Measurements from ENCODE around the gene AZU1.

GRCh38 chr19:866769-867300, 39.2 kb downstream of the AZU1 start:
- TF ChIP-seq, protein P1, sequence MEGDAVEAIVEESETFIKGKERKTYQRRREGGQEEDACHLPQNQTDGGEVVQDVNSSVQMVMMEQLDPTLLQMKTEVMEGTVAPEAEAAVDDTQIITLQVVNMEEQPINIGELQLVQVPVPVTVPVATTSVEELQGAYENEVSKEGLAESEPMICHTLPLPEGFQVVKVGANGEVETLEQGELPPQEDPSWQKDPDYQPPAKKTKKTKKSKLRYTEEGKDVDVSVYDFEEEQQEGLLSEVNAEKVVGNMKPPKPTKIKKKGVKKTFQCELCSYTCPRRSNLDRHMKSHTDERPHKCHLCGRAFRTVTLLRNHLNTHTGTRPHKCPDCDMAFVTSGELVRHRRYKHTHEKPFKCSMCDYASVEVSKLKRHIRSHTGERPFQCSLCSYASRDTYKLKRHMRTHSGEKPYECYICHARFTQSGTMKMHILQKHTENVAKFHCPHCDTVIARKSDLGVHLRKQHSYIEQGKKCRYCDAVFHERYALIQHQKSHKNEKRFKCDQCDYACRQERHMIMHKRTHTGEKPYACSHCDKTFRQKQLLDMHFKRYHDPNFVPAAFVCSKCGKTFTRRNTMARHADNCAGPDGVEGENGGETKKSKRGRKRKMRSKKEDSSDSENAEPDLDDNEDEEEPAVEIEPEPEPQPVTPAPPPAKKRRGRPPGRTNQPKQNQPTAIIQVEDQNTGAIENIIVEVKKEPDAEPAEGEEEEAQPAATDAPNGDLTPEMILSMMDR (conservative IDR thresholded peaks at IDR 0.05; ENCODE audit: low read depth, low read length), result no peak
- no peak for TF ChIP-seq EZH2 (IDR thresholded peaks at IDR 0.05; ENCODE audit: borderline replicate concordance, low read depth, low read length, poor library complexity, severe bottlenecking)
